Adrenal gland (tissue), 12 donors: ENCODE results near the gene PPP6R2. TPM values are rescaled to one million over a fixed set of nuclear protein-coding genes. Genes with fewer than 3 reads are reported as not detected.

ENCODE experiments used
- DNase-seq, 7 donors: peaks; one replicate each; pipeline ENCODE4 v3.0.0-alpha.2; 2019 to 2020
- H3K27ac ChIP-seq, 5 donors: fragments of 200-600 bp; sonication (generic) in 4 of 5; 1 replicate in 3 of 5; 2 replicates in 2 of 5; pipeline versions ENCODE4 v1.5.1 to v1.8.0; 2016 to 2020; ENCODE audit warnings: mild to moderate bottlenecking in 1 of 5
- H3K27me3 ChIP-seq: fragments of 200-600 bp; 2 replicates; pipeline ENCODE4 v1.8.0; 2021
- H3K36me3 ChIP-seq, 2 donors: fragments of 200-600 bp; replicated peaks in 1 of 2; 1 replicate in 1 of 2; 2 replicates in 1 of 2; pipeline versions ENCODE4 v1.5.1 to v1.8.0; 2018 to 2022
- H3K4me1 ChIP-seq, 2 donors: fragments of 200-600 bp; replicated peaks in 1 of 2; 1 replicate in 1 of 2; 2 replicates in 1 of 2; pipeline versions ENCODE4 v1.5.1 to v1.8.0; 2018 to 2021
- H3K4me3 ChIP-seq, 4 donors: fragments of 200-600 bp; sonication (generic) in 3 of 4; one replicate each; pipeline ENCODE4 v1.5.1; 2016 to 2018
- H3K9me3 ChIP-seq, 3 donors: fragments of 200-600 bp; sonication (generic) in 1 of 3; replicated peaks in 1 of 3; 1 replicate in 2 of 3; 2 replicates in 1 of 3; pipeline versions ENCODE4 v1.5.1 to v1.8.0; 2016 to 2021
- CTCF ChIP-seq, 6 experiments: fragments of 450-650 bp in 4 of 6; fragments of 200-600 bp in 2 of 6; sonication (generic) in 1 of 6; IDR thresholded peaks; 1 replicate in 5 of 6; 2 replicates in 1 of 6; pipeline versions ENCODE4 v1.5.1 to v1.8.0; 2016 to 2021; ENCODE audit warnings: antibody characterized with exemption in 6 of 6, mild to moderate bottlenecking in 2 of 6, moderate library complexity in 1 of 6
- POLR2A ChIP-seq, 2 donors: fragments of 450-650 bp; IDR thresholded peaks; one replicate each; pipeline ENCODE4 v1.6.1; 2017; ENCODE audit warnings: antibody characterized with exemption in 2 of 2, mild to moderate bottlenecking in 2 of 2, moderate library complexity in 1 of 2
- WGBS, 4 donors: extraction: QIAGEN DNeasy Blood & Tissue Kit in 2 of 4; methylation state at CpG; one replicate each; pipeline versions ENCODE4 v1.1.5 to v1.1.7; 2013 to 2017; 5-methylcytosine and 5-hydroxymethylcytosine counted together
- intact Hi-C, 2 donors: fragments of 100-400 bp; cut with DNase I; formaldehyde crosslinking; loops; one replicate each; pipeline versions ENCODE4 v1.14.1 to v1.15.0; 2022 to 2023
- polyA plus RNA-seq, 3 donors: library from polyadenylated mRNA; stranded (reverse); fragments of 200-250 nt in 2 of 3; fragments of 350-450 nt in 1 of 3; fragmentation: Illumina TruSeq in 1 of 3; extraction: RNeasy Lipid Tissue Mini Kit (QIAGEN cat#74804) in 1 of 3; gene quantifications; one replicate each; pipeline ENCODE4 v1.2.3, GENCODE V29; 2013 to 2014
- total RNA-seq, 9 donors: library from RNA; depleted of rRNA in 4 of 9; stranded (reverse); fragments of >200 nt in 4 of 9; fragments of 120-200 nt in 1 of 9; fragmentation: NEBNext Ultra II Directional in 1 of 9; extraction: Animal tissue kit (Norgen Biotek cat#: 25700) in 1 of 9; gene quantifications; one replicate each; pipeline versions ENCODE4 v1.1.0 to v1.2.4, GENCODE V29; 2013 to 2023
- donor health status: healthy with polysubstance abuse.
- donor health status: Bipolar disorder and iron deficiency.
- donor health status: DM: yes; HTN: yes; CAD: no.
- donor health status: DM: no; HTN: no; CAD: no.
- donor health status: DM: no; HTN: no; CAD: no.
- donor health status: DM: yes; HTN: yes; CAD: no.

Gene PPP6R2
- total and polyA plus RNA-seq, 12 donors = 19.6 to 129 (median 73.0) TPM

GRCh38 chr22:50337262-50338041, 5.7 kb upstream of the PPP6R2 start:
- DNase-seq = no peak
- Histone ChIP-seq H3K36me3 (no peaks in the 10 kb centered on the region), H3K4me1 (peaks cover 3 to 6% of the 10 kb centered on the region in 2 donors), H3K27me3 (no peaks in the 10 kb centered on the region), H3K27ac (no peak overlapping the region), H3K4me3 (no peak overlapping the region), H3K9me3 (no peaks in the 10 kb centered on the region)
- intact Hi-C loops = no loop called here
- TF ChIP-seq CTCF (IDR thresholded peaks at IDR 0.05) = no peak
- TF ChIP-seq POLR2A (IDR thresholded peaks at IDR 0.05) = no peak
- WGBS, 4 donors = 88 to 95% (median 91%) methylated on average over 13 of the region's 13 CpGs

- no peak for DNase-seq
- peaks cover 9% of the 10 kb centered on the region in 2 donors for H3K4me1 ChIP-seq
- 89 to 94% (median 91%) methylated on average over 5 of the region's 5 CpGs for WGBS, 4 donors
- H3K4me3 ChIP-seq = no peak overlapping the region
- intact Hi-C loops = no loop called here
- no peaks in the 10 kb centered on the region for H3K36me3 ChIP-seq
- H3K27me3 ChIP-seq = no peaks in the 10 kb centered on the region
- H3K9me3 ChIP-seq = no peaks in the 10 kb centered on the region
- no peak overlapping the region for H3K27ac ChIP-seq
- TF ChIP-seq CTCF (IDR thresholded peaks at IDR 0.05) (no peak), POLR2A (IDR thresholded peaks at IDR 0.05) (no peak)
Measured at GRCh38 chr22:50338042-50338573, 5.0 kb upstream of the PPP6R2 start.

GRCh38 chr22:50338860-50339462, 4.2 kb upstream of the PPP6R2 start:
- no peaks in the 10 kb centered on the region for H3K36me3 ChIP-seq
- TF ChIP-seq CTCF (IDR thresholded peaks at IDR 0.05) (no peak), POLR2A (IDR thresholded peaks at IDR 0.05) (no peak)
- no peaks in the 10 kb centered on the region for H3K9me3 ChIP-seq
- no peak for DNase-seq
- H3K4me1 ChIP-seq = peaks cover 9% of the 10 kb centered on the region in 2 donors
- no peak overlapping the region for H3K4me3 ChIP-seq
- intact Hi-C loops = no loop called here
- WGBS, 4 donors = 92 to 97% (median 94%) methylated on average over 4 of the region's 4 CpGs
- H3K27ac ChIP-seq = no peak overlapping the region
- no peaks in the 10 kb centered on the region for H3K27me3 ChIP-seq
